Sigmoid colon (tissue), 7 donors: Measurements from ENCODE around the gene ERAL1. TPM values are rescaled to one million over a fixed set of nuclear protein-coding genes. Genes with fewer than 3 reads are reported as not detected.

Source experiments
- DNase-seq: peaks from one replicate; pipeline ENCODE4 v3.0.0-alpha.2; 2019
- H3K27ac ChIP-seq, 4 donors: fragments of 200-600 bp; sonication (generic); one replicate each; pipeline ENCODE4 v1.5.1; 2016 to 2019; ENCODE audit warnings: mild to moderate bottlenecking in 1 of 4
- H3K27me3 ChIP-seq, 3 donors: fragments of 200-600 bp; sonication (generic); one replicate each; pipeline ENCODE4 v1.5.1; 2019; ENCODE audit warnings: mild to moderate bottlenecking in 1 of 3
- H3K36me3 ChIP-seq, 4 donors: fragments of 200-600 bp; sonication (generic); one replicate each; pipeline ENCODE4 v1.5.1; 2016 to 2019
- H3K4me1 ChIP-seq, 4 donors: fragments of 200-600 bp; sonication (generic); one replicate each; pipeline ENCODE4 v1.5.1; 2017 to 2019
- H3K4me3 ChIP-seq, 4 donors: fragments of 200-600 bp; sonication (generic); one replicate each; pipeline ENCODE4 v1.5.1; 2017 to 2019; ENCODE audit warnings: mild to moderate bottlenecking in 2 of 4, moderate library complexity in 1 of 4
- H3K9me3 ChIP-seq, 4 donors: fragments of 200-600 bp in 3 of 4; sonication (generic) in 3 of 4; one replicate each; pipeline versions ENCODE4 v1.5.1 to v1.6.1; 2013 to 2019
- EP300 ChIP-seq, 4 donors: sonication (generic); formaldehyde crosslinking; IDR thresholded peaks; one replicate each; pipeline ENCODE4 v1.6.1; 2017; ENCODE audit warnings: antibody characterized with exemption in 4 of 4
- POLR2A ChIP-seq, 2 donors: fragments of 450-650 bp; IDR thresholded peaks; one replicate each; pipeline ENCODE4 v1.6.1; 2016; ENCODE audit warnings: antibody characterized with exemption in 2 of 2, mild to moderate bottlenecking in 2 of 2, moderate library complexity in 2 of 2
- POLR2AphosphoS5 ChIP-seq, 4 donors: sonication (generic); formaldehyde crosslinking; IDR thresholded peaks; one replicate each; pipeline ENCODE4 v1.6.1; 2017; ENCODE audit warnings: antibody characterized with exemption in 4 of 4
- WGBS, 2 donors: extraction: QIAGEN DNeasy Blood & Tissue Kit; methylation state at CpG; one replicate each; pipeline ENCODE4 v1.1.7; 2013; 5-methylcytosine and 5-hydroxymethylcytosine counted together
- intact Hi-C: fragments of 100-400 bp; cut with DNase I; formaldehyde crosslinking; loops from one replicate; pipeline ENCODE4 v1.15.1; 2023
- polyA plus RNA-seq, 3 donors: library from polyadenylated mRNA; stranded (reverse); fragments of 200-250 nt; gene quantifications; one replicate each; pipeline ENCODE4 v1.2.3, GENCODE V29; 2013
- total RNA-seq, 4 donors: library from RNA; depleted of rRNA; stranded (reverse); fragments of >200 nt; gene quantifications; one replicate each; pipeline ENCODE4 v1.1.0, GENCODE V29; 2016
- TF ChIP-seq, protein P1 (sequence below), 4 experiments: fragments of 450-650 bp in 3 of 4; fragments of 200-600 bp in 1 of 4; IDR thresholded peaks; one replicate each; pipeline ENCODE4 v1.5.1; 2016 to 2019; ENCODE audit warnings: antibody characterized with exemption in 4 of 4, mild to moderate bottlenecking in 3 of 4, moderate library complexity in 2 of 4
- donor health status: healthy with polysubstance abuse.
- donor health status: Bipolar disorder and iron deficiency.
- donor health status: healthy.

Gene ERAL1
- total and polyA plus RNA-seq, 7 donors = 20.2 to 43.2 (median 34.6) TPM

DNA sequence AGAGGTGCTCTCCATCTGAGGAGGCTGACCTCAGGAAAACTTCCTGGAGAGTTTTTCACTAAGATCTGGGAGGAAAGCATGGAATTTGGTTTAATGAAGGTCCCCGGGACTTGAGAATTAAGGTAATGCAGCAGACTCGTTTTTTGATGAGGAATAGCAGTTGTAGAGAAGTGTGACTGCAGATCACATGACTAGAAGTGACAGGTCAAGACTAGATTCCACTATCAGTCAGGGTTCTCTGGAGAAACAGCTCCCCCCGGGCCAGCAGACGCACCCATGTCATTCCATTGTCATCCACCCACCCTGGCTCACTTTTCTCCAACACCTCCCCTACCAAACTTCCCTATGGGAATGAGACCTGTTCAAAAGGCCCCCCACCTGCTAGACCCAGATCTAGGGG, 50.0 kb downstream of the ERAL1 start:
- Histone ChIP-seq H3K36me3 (peaks cover 12 to 31% (median 20%) of the 10 kb centered on the region in 4 donors), H3K9me3 (no peaks in the 10 kb centered on the region), H3K4me1 (peaks cover 0 to 54% (median 48%) of the 10 kb centered on the region in 4 donors), H3K4me3 (no peak overlapping the region), H3K27me3 (no peaks in the 10 kb centered on the region), H3K27ac (no peak overlapping the region)
- TF ChIP-seq, protein P1, sequence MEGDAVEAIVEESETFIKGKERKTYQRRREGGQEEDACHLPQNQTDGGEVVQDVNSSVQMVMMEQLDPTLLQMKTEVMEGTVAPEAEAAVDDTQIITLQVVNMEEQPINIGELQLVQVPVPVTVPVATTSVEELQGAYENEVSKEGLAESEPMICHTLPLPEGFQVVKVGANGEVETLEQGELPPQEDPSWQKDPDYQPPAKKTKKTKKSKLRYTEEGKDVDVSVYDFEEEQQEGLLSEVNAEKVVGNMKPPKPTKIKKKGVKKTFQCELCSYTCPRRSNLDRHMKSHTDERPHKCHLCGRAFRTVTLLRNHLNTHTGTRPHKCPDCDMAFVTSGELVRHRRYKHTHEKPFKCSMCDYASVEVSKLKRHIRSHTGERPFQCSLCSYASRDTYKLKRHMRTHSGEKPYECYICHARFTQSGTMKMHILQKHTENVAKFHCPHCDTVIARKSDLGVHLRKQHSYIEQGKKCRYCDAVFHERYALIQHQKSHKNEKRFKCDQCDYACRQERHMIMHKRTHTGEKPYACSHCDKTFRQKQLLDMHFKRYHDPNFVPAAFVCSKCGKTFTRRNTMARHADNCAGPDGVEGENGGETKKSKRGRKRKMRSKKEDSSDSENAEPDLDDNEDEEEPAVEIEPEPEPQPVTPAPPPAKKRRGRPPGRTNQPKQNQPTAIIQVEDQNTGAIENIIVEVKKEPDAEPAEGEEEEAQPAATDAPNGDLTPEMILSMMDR (IDR thresholded peaks at IDR 0.05) = no peak
- TF ChIP-seq EP300 (IDR thresholded peaks at IDR 0.05) = no peak
- TF ChIP-seq POLR2A (IDR thresholded peaks at IDR 0.05) = no peak
- no peak for TF ChIP-seq POLR2AphosphoS5 (IDR thresholded peaks at IDR 0.05)
- 64 to 75% methylated on average over 4 of the region's 4 CpGs for WGBS, 2 donors
- DNase-seq = no peak
- intact Hi-C loops = no loop called here

DNA sequence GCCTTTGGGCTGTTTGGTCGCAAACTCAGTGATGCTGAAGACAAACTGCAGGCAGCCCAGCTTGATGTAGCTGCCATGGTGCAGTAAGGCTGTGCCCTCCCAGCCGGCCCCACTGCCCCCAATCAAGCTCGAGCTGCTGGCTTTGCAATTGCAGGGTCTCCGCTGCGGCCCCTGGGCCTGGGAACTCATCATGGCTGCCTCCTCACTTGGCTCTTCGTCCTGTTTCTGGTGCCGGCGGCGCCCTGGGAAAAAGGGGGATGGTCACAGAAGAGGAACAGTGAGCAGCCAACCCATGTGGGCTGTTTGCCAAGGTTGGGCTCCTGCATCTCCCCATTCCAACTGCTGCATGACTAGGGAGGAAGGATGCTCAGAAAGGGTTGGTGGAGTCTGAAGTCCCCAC, 51.5 kb downstream of the ERAL1 start:
- H3K27ac ChIP-seq = peak overlapping the region in 3 of 4 donors; percentile 72 to 88 (median 84)
- peaks cover 27 to 46% (median 34%) of the 10 kb centered on the region in 4 donors for H3K36me3 ChIP-seq
- intact Hi-C loops = no loop called here
- no peak overlapping the region for H3K4me3 ChIP-seq
- H3K27me3 ChIP-seq = no peaks in the 10 kb centered on the region
- 87 to 89% methylated on average over 9 of the region's 9 CpGs for WGBS, 2 donors
- no peaks in the 10 kb centered on the region for H3K9me3 ChIP-seq
- H3K4me1 ChIP-seq = peaks cover 0 to 52% (median 48%) of the 10 kb centered on the region in 4 donors
- TF ChIP-seq, protein P1 (IDR thresholded peaks at IDR 0.05) = no peak
- no peak for DNase-seq

DNA sequence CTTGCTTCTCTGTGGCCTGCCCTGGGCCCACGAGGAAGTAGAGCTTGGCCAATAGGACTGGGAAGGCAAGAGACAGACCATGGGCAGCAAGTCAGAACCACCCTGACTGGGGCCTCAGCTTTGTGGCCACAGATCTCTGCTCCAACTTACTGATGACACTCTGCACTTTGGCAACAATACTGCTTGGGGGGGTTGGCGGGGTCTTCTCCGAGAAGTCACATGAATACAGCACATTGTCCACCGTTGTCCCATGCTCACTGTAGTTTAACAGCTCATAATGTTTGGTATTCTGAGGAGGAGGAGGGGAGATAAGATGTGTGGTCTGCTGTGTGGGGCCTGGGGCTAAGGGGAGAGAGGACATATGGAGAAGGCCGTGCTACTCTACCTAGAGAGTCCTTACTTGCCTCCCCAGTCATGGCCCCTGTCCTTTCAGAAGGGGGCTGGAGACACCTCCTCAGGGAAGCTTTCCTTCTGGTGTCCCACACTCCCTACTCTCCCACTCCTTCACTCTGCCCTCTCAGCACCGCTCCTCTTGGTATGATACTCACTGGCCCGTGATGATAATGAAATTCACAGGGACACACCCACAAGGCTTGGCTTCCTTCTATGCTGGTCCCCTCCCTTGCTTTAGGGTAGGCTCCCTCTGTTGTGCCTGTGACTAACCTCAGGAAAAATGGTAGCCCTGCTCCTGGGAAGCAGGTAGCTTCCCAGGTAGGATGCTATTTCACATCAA, 52.1 kb downstream of the ERAL1 start:
- no peak for TF ChIP-seq POLR2A (IDR thresholded peaks at IDR 0.05)
- TF ChIP-seq, protein P1 (IDR thresholded peaks at IDR 0.05) = no peak
- H3K27ac ChIP-seq = peak overlapping the region; percentile 72 to 88 (median 84)
- intact Hi-C loops = no loop called here
- DNase-seq = peak; percentile 20
- H3K27me3 ChIP-seq = no peaks in the 10 kb centered on the region
- H3K4me3 ChIP-seq = no peak overlapping the region
- peaks cover 33 to 52% (median 40%) of the 10 kb centered on the region in 4 donors for H3K36me3 ChIP-seq
- peaks cover 0 to 48% (median 44%) of the 10 kb centered on the region in 4 donors for H3K4me1 ChIP-seq
- 66 to 76% methylated on average over 7 of the region's 7 CpGs for WGBS, 2 donors
- no peaks in the 10 kb centered on the region for H3K9me3 ChIP-seq

DNA sequence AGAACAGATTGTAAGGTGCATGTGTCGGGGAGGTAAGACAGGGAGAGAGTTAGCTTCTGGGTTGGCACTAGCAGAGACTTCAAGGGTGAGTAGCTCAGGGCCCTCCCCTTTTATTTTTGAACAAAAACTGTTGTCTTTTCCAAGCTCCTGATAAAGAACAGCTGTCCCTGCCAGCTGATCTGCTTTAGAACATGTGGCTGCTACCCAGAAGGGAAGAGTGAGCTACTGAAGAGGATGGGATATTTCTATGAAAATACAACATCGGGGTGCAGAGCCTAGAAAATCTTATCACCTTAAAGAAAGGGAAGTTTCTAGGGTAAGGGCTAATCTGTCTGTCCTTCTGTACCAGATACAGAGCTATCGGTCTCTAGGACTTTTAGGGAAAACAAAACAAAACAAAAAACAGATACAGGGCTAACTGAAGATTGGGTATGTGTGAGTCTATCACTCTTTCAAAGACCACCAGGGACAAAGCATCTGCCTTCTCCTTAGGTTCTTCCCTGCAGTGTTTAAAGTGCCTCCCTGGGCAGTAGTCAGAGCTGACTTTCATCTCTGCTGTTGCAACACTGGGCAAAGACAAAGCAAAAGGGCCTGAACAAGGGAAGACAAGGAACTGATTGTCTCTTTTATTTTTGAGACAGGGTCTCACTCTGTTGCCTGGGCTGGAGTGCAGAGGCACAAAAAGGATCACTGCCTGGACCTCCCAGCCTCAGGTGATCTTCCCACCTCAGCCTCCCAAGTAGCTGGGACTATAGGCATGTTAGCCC, 53.1 kb downstream of the ERAL1 start:
- 77 to 85% methylated on average over 3 of the region's 3 CpGs for WGBS, 2 donors
- Histone ChIP-seq H3K36me3 (peaks cover 43 to 62% (median 50%) of the 10 kb centered on the region in 4 donors), H3K27ac (peak overlapping the region; percentile 72 to 88 (median 84)), H3K4me1 (peaks cover 0 to 42% (median 39%) of the 10 kb centered on the region in 4 donors), H3K9me3 (no peaks in the 10 kb centered on the region), H3K27me3 (no peaks in the 10 kb centered on the region), H3K4me3 (no peak overlapping the region)
- DNase-seq = no peak
- intact Hi-C loops = no loop called here
- TF ChIP-seq POLR2A (IDR thresholded peaks at IDR 0.05) (no peak), EP300 (IDR thresholded peaks at IDR 0.05) (no peak), POLR2AphosphoS5 (IDR thresholded peaks at IDR 0.05) (peak in 3 of 4 donors; percentile 17 to 42 (median 32))
- TF ChIP-seq, protein P1 (IDR thresholded peaks at IDR 0.05) = no peak
